ENCODE data around the gene SH3GL3. TPM values are rescaled to one million over a fixed set of nuclear protein-coding genes. Genes with fewer than 3 reads are reported as not detected.

The SH3GL3 gene, protein sequence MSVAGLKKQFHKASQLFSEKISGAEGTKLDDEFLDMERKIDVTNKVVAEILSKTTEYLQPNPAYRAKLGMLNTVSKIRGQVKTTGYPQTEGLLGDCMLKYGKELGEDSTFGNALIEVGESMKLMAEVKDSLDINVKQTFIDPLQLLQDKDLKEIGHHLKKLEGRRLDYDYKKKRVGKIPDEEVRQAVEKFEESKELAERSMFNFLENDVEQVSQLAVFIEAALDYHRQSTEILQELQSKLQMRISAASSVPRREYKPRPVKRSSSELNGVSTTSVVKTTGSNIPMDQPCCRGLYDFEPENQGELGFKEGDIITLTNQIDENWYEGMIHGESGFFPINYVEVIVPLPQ
- not detected for polyA plus RNA-seq (2012; ENCODE audit: insufficient read depth, insufficient read length, low read depth)

DNA sequence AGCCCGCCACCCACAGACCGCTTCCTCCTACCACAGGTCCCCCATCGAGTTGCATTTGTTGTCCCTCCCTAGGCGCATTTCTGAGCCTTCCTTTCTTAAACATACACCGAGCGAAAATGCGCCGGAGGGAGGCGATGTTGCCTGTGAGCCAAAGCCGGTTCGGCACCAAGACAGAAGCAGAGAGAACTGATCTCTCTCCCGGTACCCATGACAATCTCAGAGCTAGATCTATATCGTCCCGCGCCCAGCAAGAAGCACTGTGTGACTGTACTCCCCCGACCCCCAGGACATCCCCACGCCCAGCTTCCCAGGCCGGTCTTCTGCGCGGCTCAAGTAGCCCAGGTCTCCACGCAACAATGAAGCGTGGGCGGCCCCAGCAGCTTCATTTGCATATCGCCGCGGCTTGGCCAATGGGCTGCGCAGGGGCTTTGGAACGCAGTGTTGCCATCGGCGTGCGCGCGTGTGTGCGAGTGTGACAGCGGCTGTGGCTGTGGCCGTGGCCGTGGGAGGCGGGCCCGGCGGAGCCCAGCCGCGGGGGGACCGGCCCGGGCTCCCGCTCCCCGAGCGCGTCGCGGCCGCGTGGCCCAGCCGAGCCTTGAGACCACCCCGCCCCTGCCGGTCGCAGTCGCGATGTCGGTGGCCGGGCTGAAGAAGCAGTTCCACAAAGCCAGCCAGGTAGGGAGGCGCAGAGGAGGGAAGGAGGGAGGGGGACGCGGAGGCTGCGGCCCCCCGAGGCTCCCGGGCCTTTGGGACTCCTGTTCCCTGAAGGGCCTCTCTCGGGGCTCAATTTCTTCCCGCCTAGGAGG lies at the start of gene SH3GL3:
TSS of gene SH3GL3 (plus strand) at position 438 of the 806 bp plus-strand sequence. CDS start at position 631, 193 bp downstream.
- peaks cover 21% of the 10 kb centered on the region for H3K27me3 ChIP-seq
- H3K36me3 ChIP-seq: no peaks in the 10 kb centered on the region
- TF ChIP-seq, protein P1, sequence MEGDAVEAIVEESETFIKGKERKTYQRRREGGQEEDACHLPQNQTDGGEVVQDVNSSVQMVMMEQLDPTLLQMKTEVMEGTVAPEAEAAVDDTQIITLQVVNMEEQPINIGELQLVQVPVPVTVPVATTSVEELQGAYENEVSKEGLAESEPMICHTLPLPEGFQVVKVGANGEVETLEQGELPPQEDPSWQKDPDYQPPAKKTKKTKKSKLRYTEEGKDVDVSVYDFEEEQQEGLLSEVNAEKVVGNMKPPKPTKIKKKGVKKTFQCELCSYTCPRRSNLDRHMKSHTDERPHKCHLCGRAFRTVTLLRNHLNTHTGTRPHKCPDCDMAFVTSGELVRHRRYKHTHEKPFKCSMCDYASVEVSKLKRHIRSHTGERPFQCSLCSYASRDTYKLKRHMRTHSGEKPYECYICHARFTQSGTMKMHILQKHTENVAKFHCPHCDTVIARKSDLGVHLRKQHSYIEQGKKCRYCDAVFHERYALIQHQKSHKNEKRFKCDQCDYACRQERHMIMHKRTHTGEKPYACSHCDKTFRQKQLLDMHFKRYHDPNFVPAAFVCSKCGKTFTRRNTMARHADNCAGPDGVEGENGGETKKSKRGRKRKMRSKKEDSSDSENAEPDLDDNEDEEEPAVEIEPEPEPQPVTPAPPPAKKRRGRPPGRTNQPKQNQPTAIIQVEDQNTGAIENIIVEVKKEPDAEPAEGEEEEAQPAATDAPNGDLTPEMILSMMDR (IDR thresholded peaks at IDR 0.05; ENCODE audit: low read depth, low read length): peak; percentile 44
- no peaks in the 10 kb centered on the region for H3K9me3 ChIP-seq
- peak; percentile 87 for DNase-seq
- H3K4me3 ChIP-seq (ENCODE audit: low read depth, low read length): peak within 1 kb of the TSS; percentile 49
- no peaks in the 10 kb centered on the region for H3K4me1 ChIP-seq

DNA sequence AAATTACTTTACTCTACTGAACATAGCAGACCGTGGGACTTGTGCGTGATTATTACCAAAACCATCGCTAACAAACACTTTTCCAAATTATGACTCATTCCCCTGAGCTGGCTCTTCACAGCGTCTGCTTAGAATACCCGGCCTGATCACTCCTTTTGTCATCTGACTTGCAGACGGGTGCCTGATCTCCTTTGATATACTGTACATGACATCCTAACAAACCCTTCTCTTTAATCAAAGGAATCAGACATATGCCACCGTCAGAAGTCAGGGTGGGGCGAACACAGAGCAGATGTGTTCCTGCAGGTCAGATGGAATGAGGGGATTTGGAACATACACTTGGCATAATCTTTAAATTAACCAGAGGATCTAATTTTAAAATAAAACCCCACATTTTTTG lies 48.5 kb upstream of the SH3GL3 start:
- TF ChIP-seq, protein P1 (IDR thresholded peaks at IDR 0.05; ENCODE audit: low read depth, low read length): no peak
- no peaks in the 10 kb centered on the region for H3K36me3 ChIP-seq
- no peaks in the 10 kb centered on the region for H3K9me3 ChIP-seq
- no peaks in the 10 kb centered on the region for H3K4me1 ChIP-seq
- H3K4me3 ChIP-seq (ENCODE audit: low read depth, low read length): no peak overlapping the region
- no peak for DNase-seq
- H3K27me3 ChIP-seq: peaks cover 12% of the 10 kb centered on the region

DNA sequence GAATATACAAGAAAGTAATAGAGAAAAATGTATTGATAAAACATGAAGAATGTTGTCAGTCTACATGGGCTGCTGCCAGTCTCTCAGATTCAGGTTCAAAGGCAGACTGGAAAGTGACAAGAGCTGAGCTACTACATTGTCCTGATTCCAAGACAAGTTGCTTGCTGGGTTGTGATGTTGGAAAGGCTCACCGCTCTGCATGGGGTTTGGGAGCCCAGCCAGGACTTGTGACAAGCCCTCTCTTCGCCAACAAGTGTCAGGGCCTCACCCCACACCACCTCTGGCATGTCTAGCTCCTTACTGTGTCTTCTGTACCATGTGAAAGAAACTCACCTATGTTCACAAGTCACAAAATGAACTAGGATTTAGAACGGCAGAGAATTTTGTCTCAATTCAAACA lies 43.0 kb upstream of the SH3GL3 start:
- H3K9me3 ChIP-seq: no peaks in the 10 kb centered on the region
- no peak for DNase-seq
- peaks cover 4% of the 10 kb centered on the region; the same call in 1 of the 2 replicates for H3K27me3 ChIP-seq
- H3K4me1 ChIP-seq: no peaks in the 10 kb centered on the region
- TF ChIP-seq, protein P1 (IDR thresholded peaks at IDR 0.05; ENCODE audit: low read depth, low read length): no peak
- no peak overlapping the region for H3K4me3 ChIP-seq (ENCODE audit: low read depth, low read length)
- no peaks in the 10 kb centered on the region for H3K36me3 ChIP-seq

DNA sequence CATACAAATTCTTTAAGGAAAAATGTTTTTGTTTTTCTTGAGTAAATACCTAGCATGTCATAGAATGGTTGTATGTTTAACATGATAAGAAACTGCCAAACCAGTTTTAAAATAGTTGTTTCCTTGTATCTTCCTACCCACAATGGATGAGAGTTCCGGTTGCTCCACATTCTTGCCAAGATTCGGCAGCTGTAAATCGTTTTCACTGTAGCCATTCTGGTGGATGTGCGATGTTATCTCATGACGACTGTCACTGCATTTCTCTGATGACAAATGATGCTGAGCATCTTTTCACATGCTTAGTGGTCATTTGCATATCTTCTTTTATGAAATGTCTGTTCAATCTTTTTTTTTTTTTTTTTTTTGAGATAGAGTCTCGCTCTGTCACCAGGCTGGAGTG lies 36.6 kb upstream of the SH3GL3 start:
- TF ChIP-seq, protein P1 (IDR thresholded peaks at IDR 0.05; ENCODE audit: low read depth, low read length): no peak
- Histone ChIP-seq H3K4me3 (ENCODE audit: low read depth, low read length) (no peak overlapping the region), H3K27me3 (peaks cover 4% of the 10 kb centered on the region; the same call in 1 of the 2 replicates), H3K36me3 (no peaks in the 10 kb centered on the region), H3K4me1 (no peaks in the 10 kb centered on the region), H3K9me3 (no peaks in the 10 kb centered on the region)
- DNase-seq: no peak

DNA sequence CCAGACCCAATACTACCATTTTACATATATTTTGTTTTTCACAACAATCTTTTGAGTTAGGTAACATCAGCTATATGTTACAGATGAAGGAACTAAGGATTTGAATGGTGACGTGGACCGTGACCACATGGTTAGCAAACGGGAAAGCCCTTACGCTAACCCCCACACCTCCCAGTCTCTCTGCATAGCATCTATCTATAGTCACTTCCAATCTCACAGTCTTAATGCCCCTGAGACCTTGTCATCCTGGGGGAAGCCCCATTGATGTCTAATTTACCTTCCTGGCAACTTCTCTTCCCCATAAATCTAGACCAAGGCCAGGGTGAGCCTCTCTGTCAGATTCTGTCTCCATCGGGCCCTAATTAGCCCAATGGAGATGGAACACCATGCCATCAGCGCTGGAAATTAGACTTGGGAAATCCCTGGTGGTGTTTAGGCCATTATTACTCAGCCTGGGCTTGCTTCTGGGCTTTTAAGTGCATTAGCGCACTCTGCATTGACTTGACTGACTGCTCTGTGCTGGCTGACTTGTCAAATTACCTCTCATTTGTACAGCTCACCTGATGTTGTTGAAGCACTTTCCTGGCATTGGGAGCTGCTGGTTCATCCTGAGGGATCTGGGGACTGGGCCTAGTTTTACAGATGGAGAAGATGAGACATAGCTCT lies 34.0 kb upstream of the SH3GL3 start:
- no peak for DNase-seq
- TF ChIP-seq, protein P1 (IDR thresholded peaks at IDR 0.05; ENCODE audit: low read depth, low read length): no peak
- H3K36me3 ChIP-seq: no peaks in the 10 kb centered on the region

More for the DNA sequence above, 34.0 kb upstream of the SH3GL3 start:
- Histone ChIP-seq H3K27me3 (no peaks in the 10 kb centered on the region), H3K4me1 (no peaks in the 10 kb centered on the region), H3K4me3 (ENCODE audit: low read depth, low read length) (no peak overlapping the region), H3K9me3 (no peaks in the 10 kb centered on the region)
